Smooth muscle cell (in vitro differentiated cells): ENCODE data around the gene DENND5A. TPM values are rescaled to one million over a fixed set of nuclear protein-coding genes. Genes with fewer than 3 reads are reported as not detected.

Experiments used
- DNase-seq: peaks from one replicate; lab custom pipeline; 2025; ENCODE audit not compliant: unreplicated experiment; lab: John Stamatoyannopoulos, UW
- H2AFZ ChIP-seq: fragments of 200-600 bp; sonication (generic); 2 replicates; pipeline ENCODE4 v1.6.0; 2016; ENCODE audit warnings: antibody characterized with exemption, low read depth, mild to moderate bottlenecking
- H3F3A ChIP-seq: fragments of 200-600 bp; sonication (generic); 2 replicates; pipeline ENCODE4 v1.6.0; 2017; ENCODE audit warnings: antibody characterized with exemption, low read depth
- H3K27ac ChIP-seq: fragments of 200-600 bp; sonication (generic); 2 replicates; pipeline ENCODE4 v1.5.1; 2016; ENCODE audit warnings: low read depth, mild to moderate bottlenecking
- H3K27me3 ChIP-seq: fragments of 200-600 bp; sonication (generic); 2 replicates; pipeline ENCODE4 v1.6.1; 2016; ENCODE audit warnings: low read depth, mild to moderate bottlenecking
- H3K36me3 ChIP-seq: fragments of 200-600 bp; sonication (generic); 2 replicates; pipeline ENCODE4 v1.5.1; 2016; ENCODE audit warnings: low read depth
- H3K4me1 ChIP-seq: fragments of 200-600 bp; sonication (generic); 2 replicates; pipeline ENCODE4 v1.5.1; 2016; ENCODE audit warnings: low read depth
- H3K4me2 ChIP-seq: fragments of 200-600 bp; sonication (generic); 2 replicates; pipeline ENCODE4 v1.6.0; 2016; ENCODE audit warnings: mild to moderate bottlenecking
- H3K4me3 ChIP-seq: fragments of 200-600 bp; sonication (generic); 2 replicates; pipeline ENCODE4 v1.5.1; 2016; ENCODE audit warnings: mild to moderate bottlenecking
- H3K79me2 ChIP-seq: fragments of 200-600 bp; sonication (generic); 2 replicates; pipeline ENCODE4 v1.6.0; 2016; ENCODE audit warnings: low read depth, mild to moderate bottlenecking
- H3K9ac ChIP-seq: fragments of 200-600 bp; sonication (generic); 2 replicates; pipeline ENCODE4 v1.6.0; 2016; ENCODE audit warnings: low read depth
- H3K9me3 ChIP-seq: fragments of 200-600 bp; sonication (generic); replicated peaks from 2 replicates; pipeline ENCODE4 v1.5.1; 2016; ENCODE audit warnings: low read depth
- H4K20me1 ChIP-seq: fragments of 200-600 bp; sonication (generic); 2 replicates; pipeline ENCODE4 v1.6.0; 2016; ENCODE audit warnings: low read depth
- CTCF ChIP-seq: fragments of 200-600 bp; sonication (generic); IDR thresholded peaks from 2 replicates; pipeline ENCODE4 v1.5.1; 2017; ENCODE audit warnings: borderline replicate concordance, mild to moderate bottlenecking, antibody characterized with exemption; ENCODE audit not compliant: insufficient read depth, poor library complexity, severe bottlenecking
- WGBS: methylation state at CpG from one replicate; pipeline ENCODE4 v1.1.7; 2016; ENCODE audit warnings: low lambda C conversion rate; 5-methylcytosine and 5-hydroxymethylcytosine counted together
- polyA plus RNA-seq: library from polyadenylated mRNA; unstranded; fragments of >200 nt; fragmentation: Nextera tagmentation; extraction: Ambion mirVana; gene quantifications from 2 replicates; pipeline ENCODE4 v1.2.1, GENCODE V29; 2016
- total RNA-seq: library from RNA; depleted of rRNA; stranded (reverse); fragments of >200 nt; gene quantifications from 2 replicates; pipeline ENCODE4 v1.2.3, GENCODE V29; 2014

DENND5A gene
- total and polyA plus RNA-seq, 2 experiments from 2014 or later = 42.0 to 66.1 TPM

- Histone ChIP-seq H3K9me3 (no peaks in the 10 kb centered on the region), H3K27me3 (no peaks in the 10 kb centered on the region), H3K9ac (no peak overlapping the region), H3K79me2 (peaks cover 87% of the 10 kb centered on the region), H3K4me3 (no peak overlapping the region), H3K27ac (no peak overlapping the region), H4K20me1 (peaks cover 72% of the 10 kb centered on the region), H3F3A (no peaks in the 10 kb centered on the region), H3K4me1 (peaks cover 14% of the 10 kb centered on the region), H3K4me2 (no peak overlapping the region), H3K36me3 (no peaks in the 10 kb centered on the region), H2AFZ (no peak overlapping the region)
- TF ChIP-seq CTCF = no peak
- DNase-seq = no peak
- WGBS = 98% methylated on average over 3 of the region's 3 CpGs
These were observed 45.4 kb upstream of the DENND5A start for GRCh38 chr11:9310485-9311090.

GRCh38 chr11:9304178-9304577 is 39.0 kb upstream of the DENND5A start:
- no peak overlapping the region for H3K9ac ChIP-seq
- H3K4me3 ChIP-seq = no peak overlapping the region
- H3K36me3 ChIP-seq = no peaks in the 10 kb centered on the region
- no peaks in the 10 kb centered on the region for H3K4me1 ChIP-seq
- no peak overlapping the region for H3K27ac ChIP-seq
- TF ChIP-seq CTCF = no peak
- 97% methylated on average over 3 of the region's 3 CpGs for WGBS
- H4K20me1 ChIP-seq = peaks cover 66% of the 10 kb centered on the region
- no peak overlapping the region for H2AFZ ChIP-seq
- H3K79me2 ChIP-seq = peaks cover 88% of the 10 kb centered on the region
- H3F3A ChIP-seq = no peaks in the 10 kb centered on the region
- H3K9me3 ChIP-seq = no peaks in the 10 kb centered on the region
- no peaks in the 10 kb centered on the region for H3K27me3 ChIP-seq
- H3K4me2 ChIP-seq = no peak overlapping the region
- DNase-seq = no peak

- Histone ChIP-seq H3K9ac (no peak overlapping the region), H3K27ac (no peak overlapping the region), H4K20me1 (peaks cover 52% of the 10 kb centered on the region), H3K79me2 (peaks cover 82% of the 10 kb centered on the region), H3F3A (no peaks in the 10 kb centered on the region), H3K27me3 (no peaks in the 10 kb centered on the region), H2AFZ (no peak overlapping the region), H3K4me1 (no peaks in the 10 kb centered on the region), H3K4me2 (no peak overlapping the region), H3K4me3 (no peak overlapping the region), H3K9me3 (no peaks in the 10 kb centered on the region), H3K36me3 (no peaks in the 10 kb centered on the region)
- TF ChIP-seq CTCF = no peak
- no CpG with 5 or more reads among the region's 3 CpGs for WGBS
- no peak for DNase-seq
These were observed 37.3 kb upstream of the DENND5A start for GRCh38 chr11:9302448-9302847.

GRCh38 chr11:9301720-9302119 is 36.6 kb upstream of the DENND5A start:
- H3K36me3 ChIP-seq = no peaks in the 10 kb centered on the region
- H3K9ac ChIP-seq = no peak overlapping the region
- H2AFZ ChIP-seq = no peak overlapping the region
- no peaks in the 10 kb centered on the region for H3K27me3 ChIP-seq
- H3K79me2 ChIP-seq = peaks cover 79% of the 10 kb centered on the region
- peaks cover 47% of the 10 kb centered on the region for H4K20me1 ChIP-seq
- no peak for DNase-seq
- TF ChIP-seq CTCF = no peak
- 96% methylated on average over 7 of the region's 10 CpGs for WGBS
- no peak overlapping the region for H3K27ac ChIP-seq
- H3K4me3 ChIP-seq = no peak overlapping the region
- no peak overlapping the region for H3K4me2 ChIP-seq
- no peaks in the 10 kb centered on the region for H3K4me1 ChIP-seq
- H3F3A ChIP-seq = no peaks in the 10 kb centered on the region
- no peaks in the 10 kb centered on the region for H3K9me3 ChIP-seq
